Spleen (tissue), 7 donors: ENCODE measurements around the gene DGKG.

Experiments
- POLR2A ChIP-seq, 3 donors: fragments of 450-650 bp; IDR thresholded peaks; one replicate each; pipeline ENCODE4 v1.5.1; 2017; ENCODE audit warnings: antibody characterized with exemption in 3 of 3, mild to moderate bottlenecking in 1 of 3
- TF ChIP-seq, protein P1 (sequence below), 11 experiments: fragments of 200-600 bp in 7 of 11; fragments of 450-650 bp in 4 of 11; sonication (generic) in 4 of 11; IDR thresholded peaks in 8 of 11; conservative IDR thresholded peaks in 3 of 11; 1 replicate in 7 of 11; 2 replicates in 4 of 11; pipeline versions ENCODE4 v1.4.0 to v1.8.0; 2016 to 2021; ENCODE audit warnings: antibody characterized with exemption in 11 of 11, inconsistent platforms in 4 of 11, mild to moderate bottlenecking in 1 of 11
- donor health status: DM: no; HTN: no; CAD: no; lungs with moderate emphysema.
- donor health status: DM: no; HTN: no; CAD: no.
- donor health status: DM: no; HTN: no; CAD: no.

DNA sequence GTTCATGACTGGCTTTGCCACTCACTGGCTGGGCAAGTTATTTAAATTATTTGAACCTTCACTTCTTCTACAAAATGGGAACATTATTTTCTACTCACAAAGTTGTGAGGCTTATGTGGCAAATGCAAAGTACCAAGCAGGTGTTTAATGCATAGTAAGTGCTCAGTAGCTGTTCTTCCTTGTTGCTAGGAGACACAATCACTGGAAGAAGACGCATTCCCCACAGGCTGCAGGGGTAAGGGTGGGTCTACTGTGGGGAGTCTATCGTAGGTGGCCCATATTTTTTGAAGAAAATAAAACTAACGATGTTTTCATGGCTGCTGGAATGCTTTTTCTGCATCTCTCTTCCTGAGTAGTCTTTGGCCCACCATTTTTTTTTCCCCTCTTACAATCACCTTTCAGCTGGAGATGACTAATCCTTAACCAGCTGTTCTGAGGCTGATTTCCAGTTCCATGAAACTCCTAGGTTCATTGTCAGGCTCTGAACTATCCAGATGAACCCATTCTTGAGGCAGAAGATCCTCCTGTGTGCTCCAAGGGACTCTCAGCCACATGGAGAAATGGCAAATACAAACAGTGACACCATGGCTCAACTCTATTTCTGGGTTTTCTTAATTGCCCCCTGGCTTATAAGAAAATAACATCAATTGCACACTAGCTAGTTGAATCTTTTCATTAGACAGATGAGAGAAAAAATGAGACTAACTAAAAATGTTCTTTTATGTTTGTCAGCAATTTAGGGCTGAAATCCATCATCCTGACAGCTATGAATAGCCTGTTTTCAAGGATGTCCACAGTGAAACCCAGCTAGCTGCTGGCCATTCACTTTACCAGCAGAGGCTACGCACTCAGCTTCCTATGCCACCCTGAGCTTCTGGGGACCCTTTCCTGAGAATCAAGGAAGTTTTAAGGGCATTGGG is 144.9 kb downstream of the DGKG start:
- TF ChIP-seq POLR2A (IDR thresholded peaks at IDR 0.05), result no peak
- TF ChIP-seq, protein P1, sequence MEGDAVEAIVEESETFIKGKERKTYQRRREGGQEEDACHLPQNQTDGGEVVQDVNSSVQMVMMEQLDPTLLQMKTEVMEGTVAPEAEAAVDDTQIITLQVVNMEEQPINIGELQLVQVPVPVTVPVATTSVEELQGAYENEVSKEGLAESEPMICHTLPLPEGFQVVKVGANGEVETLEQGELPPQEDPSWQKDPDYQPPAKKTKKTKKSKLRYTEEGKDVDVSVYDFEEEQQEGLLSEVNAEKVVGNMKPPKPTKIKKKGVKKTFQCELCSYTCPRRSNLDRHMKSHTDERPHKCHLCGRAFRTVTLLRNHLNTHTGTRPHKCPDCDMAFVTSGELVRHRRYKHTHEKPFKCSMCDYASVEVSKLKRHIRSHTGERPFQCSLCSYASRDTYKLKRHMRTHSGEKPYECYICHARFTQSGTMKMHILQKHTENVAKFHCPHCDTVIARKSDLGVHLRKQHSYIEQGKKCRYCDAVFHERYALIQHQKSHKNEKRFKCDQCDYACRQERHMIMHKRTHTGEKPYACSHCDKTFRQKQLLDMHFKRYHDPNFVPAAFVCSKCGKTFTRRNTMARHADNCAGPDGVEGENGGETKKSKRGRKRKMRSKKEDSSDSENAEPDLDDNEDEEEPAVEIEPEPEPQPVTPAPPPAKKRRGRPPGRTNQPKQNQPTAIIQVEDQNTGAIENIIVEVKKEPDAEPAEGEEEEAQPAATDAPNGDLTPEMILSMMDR (IDR thresholded peaks at IDR 0.05 in 8 of 11, conservative IDR thresholded peaks at IDR 0.05 in 3 of 11), result no peak
